ENCODE data around the gene TMIGD3.

Gene TMIGD3

DNA sequence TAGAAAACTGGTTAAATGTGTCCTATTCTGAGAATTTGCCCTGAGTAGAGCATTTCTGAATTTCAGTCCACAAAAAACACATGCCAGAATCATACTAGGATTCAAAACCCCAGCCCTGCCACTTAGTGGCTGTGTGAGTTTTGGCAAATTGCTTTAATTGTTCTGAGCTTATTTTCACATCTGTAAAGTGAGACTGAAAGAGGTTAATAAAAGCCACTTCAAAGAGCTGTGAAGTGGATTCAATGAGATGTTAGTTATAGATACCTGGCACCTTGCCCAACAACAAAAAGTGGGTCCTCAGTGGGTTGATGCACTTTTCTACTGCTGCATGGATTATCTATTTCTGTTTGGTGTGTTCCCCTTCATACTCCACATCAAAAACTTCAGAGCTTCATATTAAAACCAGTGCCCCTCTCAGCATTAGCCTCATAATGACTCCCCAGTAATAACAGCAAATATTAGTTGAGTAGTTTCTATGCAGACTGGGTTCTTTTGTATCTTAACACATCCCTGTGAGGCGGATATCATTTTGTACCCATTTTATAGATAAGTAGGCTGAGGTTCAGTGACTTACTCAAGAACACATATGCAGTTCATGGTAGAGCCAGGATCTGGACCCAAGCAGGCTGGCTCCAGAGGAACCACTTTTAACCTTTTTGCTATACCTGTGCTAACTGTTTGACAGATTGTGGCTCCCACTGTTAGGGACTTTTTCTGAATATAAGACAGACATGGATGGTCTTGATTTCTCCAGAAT lies 14.2 kb upstream of the TMIGD3 start:
- no peaks in the 10 kb centered on the region for H3K4me1 ChIP-seq (ENCODE audit: control insufficient read depth, insufficient read depth, low read length)
- no peak overlapping the region for H3K4me3 ChIP-seq (ENCODE audit: low read depth, low read length)
- no peaks in the 10 kb centered on the region for H3K9me3 ChIP-seq (ENCODE audit: control insufficient read depth, insufficient read depth, low read depth, low read length)
- CTCF ChIA-PET: interaction anchor here (0.5 to 2.5 kb wide), 4 partner anchors 10 to 229 kb away, joined by 3 to 24 read pairs (median 3); no protein-coding TSS in a partner anchor
- TF ChIP-seq ZNF311 (tag by site-specific recombination; IDR thresholded peaks at IDR 0.05; ENCODE audit: borderline replicate concordance): no peak
- TF ChIP-seq, protein P1, sequence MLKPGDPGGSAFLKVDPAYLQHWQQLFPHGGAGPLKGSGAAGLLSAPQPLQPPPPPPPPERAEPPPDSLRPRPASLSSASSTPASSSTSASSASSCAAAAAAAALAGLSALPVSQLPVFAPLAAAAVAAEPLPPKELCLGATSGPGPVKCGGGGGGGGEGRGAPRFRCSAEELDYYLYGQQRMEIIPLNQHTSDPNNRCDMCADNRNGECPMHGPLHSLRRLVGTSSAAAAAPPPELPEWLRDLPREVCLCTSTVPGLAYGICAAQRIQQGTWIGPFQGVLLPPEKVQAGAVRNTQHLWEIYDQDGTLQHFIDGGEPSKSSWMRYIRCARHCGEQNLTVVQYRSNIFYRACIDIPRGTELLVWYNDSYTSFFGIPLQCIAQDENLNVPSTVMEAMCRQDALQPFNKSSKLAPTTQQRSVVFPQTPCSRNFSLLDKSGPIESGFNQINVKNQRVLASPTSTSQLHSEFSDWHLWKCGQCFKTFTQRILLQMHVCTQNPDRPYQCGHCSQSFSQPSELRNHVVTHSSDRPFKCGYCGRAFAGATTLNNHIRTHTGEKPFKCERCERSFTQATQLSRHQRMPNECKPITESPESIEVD (tag by site-specific recombination; IDR thresholded peaks at IDR 0.05): 0 out of 2 replicates have a peak, but pooled peaks have one; percentile 20
- peak; percentile 72 for TF ChIP-seq FEZF1 (tag by site-specific recombination; IDR thresholded peaks at IDR 0.05)
- TF ChIP-seq, protein P2, sequence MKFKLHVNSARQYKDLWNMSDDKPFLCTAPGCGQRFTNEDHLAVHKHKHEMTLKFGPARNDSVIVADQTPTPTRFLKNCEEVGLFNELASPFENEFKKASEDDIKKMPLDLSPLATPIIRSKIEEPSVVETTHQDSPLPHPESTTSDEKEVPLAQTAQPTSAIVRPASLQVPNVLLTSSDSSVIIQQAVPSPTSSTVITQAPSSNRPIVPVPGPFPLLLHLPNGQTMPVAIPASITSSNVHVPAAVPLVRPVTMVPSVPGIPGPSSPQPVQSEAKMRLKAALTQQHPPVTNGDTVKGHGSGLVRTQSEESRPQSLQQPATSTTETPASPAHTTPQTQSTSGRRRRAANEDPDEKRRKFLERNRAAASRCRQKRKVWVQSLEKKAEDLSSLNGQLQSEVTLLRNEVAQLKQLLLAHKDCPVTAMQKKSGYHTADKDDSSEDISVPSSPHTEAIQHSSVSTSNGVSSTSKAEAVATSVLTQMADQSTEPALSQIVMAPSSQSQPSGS (tag by site-specific recombination; IDR thresholded peaks at IDR 0.05; ENCODE audit: low read depth): no peak
- POLR2A ChIA-PET: interaction anchor here (0.9 kb wide), 1 partner anchor 102 kb away, joined by 3 read pairs; no protein-coding TSS in a partner anchor
- no peak overlapping the region for H3K27ac ChIP-seq (ENCODE audit: extremely low read depth, low read depth, low read length)
- H3K36me3 ChIP-seq (ENCODE audit: control insufficient read depth in 2 of 2, insufficient read depth in 1 of 2, low read length in 2 of 2): no peaks in the 10 kb centered on the region

DNA sequence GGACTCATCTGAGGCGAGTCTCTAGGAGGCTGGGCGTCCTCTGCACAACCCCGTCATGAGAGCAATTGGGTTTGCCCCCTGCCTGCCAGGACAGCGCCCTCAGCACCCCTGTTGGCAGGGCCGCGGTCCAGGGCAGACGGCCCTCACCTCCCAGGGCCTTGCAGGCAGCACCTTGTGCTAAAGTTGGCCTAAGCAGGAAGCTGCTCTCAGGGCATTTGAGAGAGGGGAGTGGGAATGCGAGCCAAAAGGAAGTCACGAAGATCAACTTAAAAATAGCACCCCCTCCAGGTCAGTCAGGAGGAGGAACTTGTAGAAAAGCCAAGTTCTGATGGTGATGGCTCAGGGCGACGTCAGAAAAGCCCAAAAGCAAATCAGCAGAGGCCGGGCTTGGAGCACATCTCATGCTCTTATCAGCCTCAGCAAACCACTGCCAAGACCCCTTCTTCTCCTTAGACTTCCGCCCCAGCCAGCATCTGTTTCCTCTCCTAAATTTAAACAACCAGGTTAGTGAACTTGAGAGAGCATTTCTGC lies 12.6 kb upstream of the TMIGD3 start:
- CTCF ChIA-PET: interaction anchor here (0.7 to 2.5 kb wide), 2 partner anchors 8 to 17 kb away, joined by 3 to 24 read pairs; no protein-coding TSS in a partner anchor

More for the DNA sequence above, 12.6 kb upstream of the TMIGD3 start:
- POLR2A ChIA-PET: no interaction called here
- no peaks in the 10 kb centered on the region for H3K9me3 ChIP-seq (ENCODE audit: control insufficient read depth, insufficient read depth, low read depth, low read length)
- no peak overlapping the region for H3K4me3 ChIP-seq (ENCODE audit: low read depth, low read length)
- no peaks in the 10 kb centered on the region for H3K36me3 ChIP-seq (ENCODE audit: control insufficient read depth in 2 of 2, insufficient read depth in 1 of 2, low read length in 2 of 2)
- H3K4me1 ChIP-seq (ENCODE audit: control insufficient read depth, insufficient read depth, low read length): no peaks in the 10 kb centered on the region
- no peak for TF ChIP-seq ZNF549 (tag by site-specific recombination; IDR thresholded peaks at IDR 0.05)
- TF ChIP-seq KLF9 (tag by site-specific recombination; IDR thresholded peaks at IDR 0.05; ENCODE audit: low read depth): no peak
- no peak for TF ChIP-seq ZBTB7A (tag by site-specific recombination; IDR thresholded peaks at IDR 0.05; ENCODE audit: low read depth)
- TF ChIP-seq, protein P3, sequence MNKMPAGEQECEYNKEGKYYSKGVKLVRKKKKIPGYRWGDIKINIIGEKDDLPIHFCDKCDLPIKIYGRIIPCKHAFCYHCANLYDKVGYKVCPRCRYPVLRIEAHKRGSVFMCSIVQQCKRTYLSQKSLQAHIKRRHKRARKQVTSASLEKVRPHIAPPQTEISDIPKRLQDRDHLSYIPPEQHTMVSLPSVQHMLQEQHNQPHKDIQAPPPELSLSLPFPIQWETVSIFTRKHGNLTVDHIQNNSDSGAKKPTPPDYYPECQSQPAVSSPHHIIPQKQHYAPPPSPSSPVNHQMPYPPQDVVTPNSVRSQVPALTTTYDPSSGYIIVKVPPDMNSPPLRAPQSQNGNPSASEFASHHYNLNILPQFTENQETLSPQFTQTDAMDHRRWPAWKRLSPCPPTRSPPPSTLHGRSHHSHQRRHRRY (tag by site-specific recombination; IDR thresholded peaks at IDR 0.05): no peak
- TF ChIP-seq ZNF792 (tag by site-specific recombination; IDR thresholded peaks at IDR 0.05): no peak
- TF ChIP-seq ZNF560 (tag by site-specific recombination; IDR thresholded peaks at IDR 0.05; ENCODE audit: borderline replicate concordance): no peak
- TF ChIP-seq ZFP3 (tag by site-specific recombination; IDR thresholded peaks at IDR 0.05; ENCODE audit: low read depth): no peak
- no peak for TF ChIP-seq KLF16 (tag by site-specific recombination; IDR thresholded peaks at IDR 0.05)
- no peak for TF ChIP-seq ZNF600 (tag by site-specific recombination; IDR thresholded peaks at IDR 0.05)
- no peak for TF ChIP-seq ZNF529 (tag by site-specific recombination; IDR thresholded peaks at IDR 0.05; ENCODE audit: insufficient replicate concordance)
- no peak for TF ChIP-seq ZSCAN30 (tag by site-specific recombination; IDR thresholded peaks at IDR 0.05)
- no peak for TF ChIP-seq GLI4 (tag by site-specific recombination; IDR thresholded peaks at IDR 0.05)
- no peak for TF ChIP-seq TRIM28 (IDR thresholded peaks at IDR 0.05; ENCODE audit: borderline replicate concordance, low read length)
- no peak for TF ChIP-seq ZNF24 (tag by site-specific recombination; IDR thresholded peaks at IDR 0.05)
- TF ChIP-seq, protein P4, sequence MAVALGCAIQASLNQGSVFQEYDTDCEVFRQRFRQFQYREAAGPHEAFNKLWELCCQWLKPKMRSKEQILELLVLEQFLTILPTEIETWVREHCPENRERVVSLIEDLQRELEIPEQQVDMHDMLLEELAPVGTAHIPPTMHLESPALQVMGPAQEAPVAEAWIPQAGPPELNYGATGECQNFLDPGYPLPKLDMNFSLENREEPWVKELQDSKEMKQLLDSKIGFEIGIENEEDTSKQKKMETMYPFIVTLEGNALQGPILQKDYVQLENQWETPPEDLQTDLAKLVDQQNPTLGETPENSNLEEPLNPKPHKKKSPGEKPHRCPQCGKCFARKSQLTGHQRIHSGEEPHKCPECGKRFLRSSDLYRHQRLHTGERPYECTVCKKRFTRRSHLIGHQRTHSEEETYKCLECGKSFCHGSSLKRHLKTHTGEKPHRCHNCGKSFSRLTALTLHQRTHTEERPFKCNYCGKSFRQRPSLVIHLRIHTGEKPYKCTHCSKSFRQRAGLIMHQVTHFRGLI (tag by site-specific recombination; IDR thresholded peaks at IDR 0.05): no peak
- no peak for TF ChIP-seq ZNF366 (tag by site-specific recombination; conservative IDR thresholded peaks at IDR 0.05)
- no peak for TF ChIP-seq ZBTB21 (tag by site-specific recombination; IDR thresholded peaks at IDR 0.05)
- TF ChIP-seq, protein P5, sequence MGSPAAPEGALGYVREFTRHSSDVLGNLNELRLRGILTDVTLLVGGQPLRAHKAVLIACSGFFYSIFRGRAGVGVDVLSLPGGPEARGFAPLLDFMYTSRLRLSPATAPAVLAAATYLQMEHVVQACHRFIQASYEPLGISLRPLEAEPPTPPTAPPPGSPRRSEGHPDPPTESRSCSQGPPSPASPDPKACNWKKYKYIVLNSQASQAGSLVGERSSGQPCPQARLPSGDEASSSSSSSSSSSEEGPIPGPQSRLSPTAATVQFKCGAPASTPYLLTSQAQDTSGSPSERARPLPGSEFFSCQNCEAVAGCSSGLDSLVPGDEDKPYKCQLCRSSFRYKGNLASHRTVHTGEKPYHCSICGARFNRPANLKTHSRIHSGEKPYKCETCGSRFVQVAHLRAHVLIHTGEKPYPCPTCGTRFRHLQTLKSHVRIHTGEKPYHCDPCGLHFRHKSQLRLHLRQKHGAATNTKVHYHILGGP (tag by site-specific recombination; IDR thresholded peaks at IDR 0.05): no peak
- TF ChIP-seq ZNF596 (tag by site-specific recombination; IDR thresholded peaks at IDR 0.05): no peak
- TF ChIP-seq, protein P6, sequence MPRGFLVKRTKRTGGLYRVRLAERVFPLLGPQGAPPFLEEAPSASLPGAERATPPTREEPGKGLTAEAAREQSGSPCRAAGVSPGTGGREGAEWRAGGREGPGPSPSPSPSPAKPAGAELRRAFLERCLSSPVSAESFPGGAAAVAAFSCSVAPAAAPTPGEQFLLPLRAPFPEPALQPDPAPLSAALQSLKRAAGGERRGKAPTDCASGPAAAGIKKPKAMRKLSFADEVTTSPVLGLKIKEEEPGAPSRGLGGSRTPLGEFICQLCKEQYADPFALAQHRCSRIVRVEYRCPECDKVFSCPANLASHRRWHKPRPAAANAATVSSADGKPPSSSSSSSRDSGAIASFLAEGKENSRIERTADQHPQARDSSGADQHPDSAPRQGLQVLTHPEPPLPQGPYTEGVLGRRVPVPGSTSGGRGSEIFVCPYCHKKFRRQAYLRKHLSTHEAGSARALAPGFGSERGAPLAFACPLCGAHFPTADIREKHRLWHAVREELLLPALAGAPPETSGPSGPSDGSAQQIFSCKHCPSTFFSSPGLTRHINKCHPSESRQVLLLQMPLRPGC (tag by site-specific recombination; IDR thresholded peaks at IDR 0.05): no peak
- H3K27ac ChIP-seq (ENCODE audit: extremely low read depth, low read depth, low read length): no peak overlapping the region

Data from HEK293 (cell line).